Smooth muscle cell (in vitro differentiated cells): ENCODE results near the gene NRARP. TPM values are rescaled to one million over a fixed set of nuclear protein-coding genes. Genes with fewer than 3 reads are reported as not detected.

Source experiments
- DNase-seq: peaks from one replicate; lab custom pipeline; 2025; ENCODE audit not compliant: unreplicated experiment; lab: John Stamatoyannopoulos, UW
- H2AFZ ChIP-seq: fragments of 200-600 bp; sonication (generic); 2 replicates; pipeline ENCODE4 v1.6.0; 2016; ENCODE audit warnings: antibody characterized with exemption, low read depth, mild to moderate bottlenecking
- H3F3A ChIP-seq: fragments of 200-600 bp; sonication (generic); 2 replicates; pipeline ENCODE4 v1.6.0; 2017; ENCODE audit warnings: antibody characterized with exemption, low read depth
- H3K27ac ChIP-seq: fragments of 200-600 bp; sonication (generic); 2 replicates; pipeline ENCODE4 v1.5.1; 2016; ENCODE audit warnings: low read depth, mild to moderate bottlenecking
- H3K27me3 ChIP-seq: fragments of 200-600 bp; sonication (generic); 2 replicates; pipeline ENCODE4 v1.6.1; 2016; ENCODE audit warnings: low read depth, mild to moderate bottlenecking
- H3K36me3 ChIP-seq: fragments of 200-600 bp; sonication (generic); 2 replicates; pipeline ENCODE4 v1.5.1; 2016; ENCODE audit warnings: low read depth
- H3K4me1 ChIP-seq: fragments of 200-600 bp; sonication (generic); 2 replicates; pipeline ENCODE4 v1.5.1; 2016; ENCODE audit warnings: low read depth
- H3K4me2 ChIP-seq: fragments of 200-600 bp; sonication (generic); 2 replicates; pipeline ENCODE4 v1.6.0; 2016; ENCODE audit warnings: mild to moderate bottlenecking
- H3K4me3 ChIP-seq: fragments of 200-600 bp; sonication (generic); 2 replicates; pipeline ENCODE4 v1.5.1; 2016; ENCODE audit warnings: mild to moderate bottlenecking
- H3K79me2 ChIP-seq: fragments of 200-600 bp; sonication (generic); 2 replicates; pipeline ENCODE4 v1.6.0; 2016; ENCODE audit warnings: low read depth, mild to moderate bottlenecking
- H3K9ac ChIP-seq: fragments of 200-600 bp; sonication (generic); 2 replicates; pipeline ENCODE4 v1.6.0; 2016; ENCODE audit warnings: low read depth
- H3K9me3 ChIP-seq: fragments of 200-600 bp; sonication (generic); replicated peaks from 2 replicates; pipeline ENCODE4 v1.5.1; 2016; ENCODE audit warnings: low read depth
- H4K20me1 ChIP-seq: fragments of 200-600 bp; sonication (generic); 2 replicates; pipeline ENCODE4 v1.6.0; 2016; ENCODE audit warnings: low read depth
- CTCF ChIP-seq: fragments of 200-600 bp; sonication (generic); IDR thresholded peaks from 2 replicates; pipeline ENCODE4 v1.5.1; 2017; ENCODE audit warnings: borderline replicate concordance, mild to moderate bottlenecking, antibody characterized with exemption; ENCODE audit not compliant: insufficient read depth, poor library complexity, severe bottlenecking
- WGBS: methylation state at CpG from one replicate; pipeline ENCODE4 v1.1.7; 2016; ENCODE audit warnings: low lambda C conversion rate; 5-methylcytosine and 5-hydroxymethylcytosine counted together
- polyA plus RNA-seq: library from polyadenylated mRNA; unstranded; fragments of >200 nt; fragmentation: Nextera tagmentation; extraction: Ambion mirVana; gene quantifications from 2 replicates; pipeline ENCODE4 v1.2.1, GENCODE V29; 2016
- total RNA-seq: library from RNA; depleted of rRNA; stranded (reverse); fragments of >200 nt; gene quantifications from 2 replicates; pipeline ENCODE4 v1.2.3, GENCODE V29; 2014

The NRARP gene
- total and polyA plus RNA-seq, 2 experiments from 2014 or later = 3.0 to 3.7 TPM

- WGBS = 82% methylated on average over 15 of the region's 16 CpGs
- H3K79me2 ChIP-seq = no peaks in the 10 kb centered on the region
- no peak overlapping the region for H3K27ac ChIP-seq
Observed at GRCh38 chr9:137304383-137305059, 2.5 kb upstream of the NRARP start.

GRCh38 chr9:137303893-137304382 is 1.9 kb upstream of the NRARP start:
- no peak overlapping the region for H2AFZ ChIP-seq
- TF ChIP-seq CTCF = no peak
- H3K79me2 ChIP-seq = no peaks in the 10 kb centered on the region
- no peaks in the 10 kb centered on the region for H3K36me3 ChIP-seq
- H3K27ac ChIP-seq = no peak overlapping the region
- DNase-seq = no peak
- WGBS = 94% methylated on average over 20 of the region's 22 CpGs
- no peak overlapping the region for H3K9ac ChIP-seq
- H4K20me1 ChIP-seq = peaks cover 9% of the 10 kb centered on the region
- no peak overlapping the region for H3K4me2 ChIP-seq
- H3K4me3 ChIP-seq = no peak overlapping the region
- peaks cover 44% of the 10 kb centered on the region for H3K4me1 ChIP-seq
- H3F3A ChIP-seq = no peaks in the 10 kb centered on the region
- no peaks in the 10 kb centered on the region for H3K9me3 ChIP-seq
- peaks cover 17% of the 10 kb centered on the region for H3K27me3 ChIP-seq

More at GRCh38 chr9:137304383-137305059, 2.5 kb upstream of the NRARP start:
- Histone ChIP-seq H3K9me3 (no peaks in the 10 kb centered on the region), H3K4me3 (no peak overlapping the region), H3K36me3 (no peaks in the 10 kb centered on the region), H3K4me1 (peaks cover 38% of the 10 kb centered on the region), H3K9ac (no peak overlapping the region), H2AFZ (no peak overlapping the region), H3K4me2 (no peak overlapping the region), H4K20me1 (peaks cover 9% of the 10 kb centered on the region), H3F3A (no peaks in the 10 kb centered on the region), H3K27me3 (peaks cover 11% of the 10 kb centered on the region)
- DNase-seq = no peak
- TF ChIP-seq CTCF = no peak

GRCh38 chr9:137303151-137303892 is 1.3 kb upstream of the NRARP start:
- peaks cover 23% of the 10 kb centered on the region for H3K27me3 ChIP-seq
- no peak for DNase-seq
- no peaks in the 10 kb centered on the region for H3F3A ChIP-seq
- peaks cover 48% of the 10 kb centered on the region for H3K4me1 ChIP-seq
- TF ChIP-seq CTCF = no peak
- H3K27ac ChIP-seq = no peak overlapping the region
- H3K79me2 ChIP-seq = no peaks in the 10 kb centered on the region
- peaks cover 9% of the 10 kb centered on the region for H4K20me1 ChIP-seq
- WGBS = 61% methylated on average over 23 of the region's 23 CpGs
- H3K9ac ChIP-seq = no peak overlapping the region
- peak overlapping the region; percentile 90 for H3K4me2 ChIP-seq
- no peak overlapping the region for H2AFZ ChIP-seq
- H3K36me3 ChIP-seq = no peaks in the 10 kb centered on the region
- no peaks in the 10 kb centered on the region for H3K9me3 ChIP-seq
- H3K4me3 ChIP-seq = no peak overlapping the region
